PC-3 (cell line): ENCODE results near the gene CRIP3. TPM values are rescaled to one million over a fixed set of nuclear protein-coding genes. Genes with fewer than 3 reads are reported as not detected.
A peak's percentile ranks its signal among the peaks of the same experiment; 100 is the strongest.

ENCODE experiments used
- ATAC-seq: fragments of 200-7000 bp; cut with Tn5 transposase; 2 replicates; pipeline ENCODE4 v1.9.1; 2020; ENCODE audit warnings: mild to moderate bottlenecking, moderate library complexity
- BruUV-seq: library from RNA; stranded (reverse); fragments of 400-500 nt; replicated peaks from 2 replicates; lab custom pipeline; 2021; lab: Mats Ljungman, UMichigan
- CTCF ChIA-PET: fragments of 300-600 bp; sonication (Branson Sonifier 250); formaldehyde crosslinking; loops from one replicate; lab custom pipeline; 2022; ENCODE audit warnings: antibody characterized with exemption; lab: Charles Lee
- POLR2A ChIA-PET: fragments of 300-600 bp; sonication (Branson Sonifier 250); formaldehyde crosslinking; loops from one replicate; lab custom pipeline; 2022; ENCODE audit warnings: antibody characterized with exemption; ENCODE audit not compliant: unreplicated experiment; lab: Charles Lee
- DNase-seq: peaks from one replicate; pipeline ENCODE4 v3.0.0-alpha.2; 2015
- H2AFZ ChIP-seq: fragments of 300-600 bp; sonication (generic); 2 replicates; pipeline ENCODE4 v1.6.0; 2016; ENCODE audit warnings: antibody characterized with exemption, low read length
- H3F3A ChIP-seq: fragments of 300-600 bp; sonication (generic); one replicate; pipeline ENCODE4 v1.6.0; 2017; ENCODE audit warnings: antibody characterized with exemption, low read length, control low read depth, mild to moderate bottlenecking; ENCODE audit not compliant: unreplicated experiment
- H3K27ac ChIP-seq: fragments of 300-600 bp; sonication (generic); 2 replicates; pipeline ENCODE4 v1.5.1; 2016; ENCODE audit warnings: mild to moderate bottlenecking, low read length
- H3K27me3 ChIP-seq: fragments of 300-600 bp; sonication (generic); 2 replicates; pipeline ENCODE4 v1.6.1; 2016; ENCODE audit warnings: low read length, mixed read lengths
- H3K36me3 ChIP-seq: fragments of 300-600 bp; sonication (generic); 2 replicates; pipeline ENCODE4 v1.6.1; 2016; ENCODE audit warnings: low read depth, mixed run types, low read length, mixed read lengths
- H3K4me1 ChIP-seq: fragments of 300-600 bp; sonication (generic); 2 replicates; pipeline ENCODE4 v1.5.1; 2016; ENCODE audit warnings: low read length; ENCODE audit not compliant: insufficient read depth
- H3K4me2 ChIP-seq: fragments of 300-600 bp; sonication (generic); 2 replicates; pipeline ENCODE4 v1.6.0; 2016; ENCODE audit warnings: low read length
- H3K4me3 ChIP-seq: fragments of 300-600 bp; sonication (generic); 2 replicates; pipeline ENCODE4 v1.5.1; 2016; ENCODE audit warnings: mild to moderate bottlenecking, low read length, mixed read lengths
- H3K79me2 ChIP-seq: fragments of 300-600 bp; sonication (generic); 2 replicates; pipeline ENCODE4 v1.6.1; 2017; ENCODE audit warnings: low read length, mixed read lengths
- H3K9ac ChIP-seq: fragments of 300-600 bp; sonication (generic); 2 replicates; pipeline ENCODE4 v1.6.0; 2016; ENCODE audit warnings: mild to moderate bottlenecking, low read length
- H3K9me2 ChIP-seq: fragments of 300-600 bp; sonication (generic); replicated peaks from 2 replicates; pipeline ENCODE4 v1.6.1; 2016; ENCODE audit warnings: mixed run types, low read length, mixed read lengths
- H3K9me3 ChIP-seq: fragments of 300-600 bp; sonication (generic); 2 replicates; pipeline ENCODE4 v1.6.1; 2016; ENCODE audit warnings: low read length, mixed read lengths
- H4K20me1 ChIP-seq: fragments of 300-600 bp; sonication (generic); 2 replicates; pipeline ENCODE4 v1.6.1; 2016; ENCODE audit warnings: low read length, mixed read lengths
- EZH2 ChIP-seq: fragments of 300-600 bp; sonication (generic); IDR thresholded peaks from one replicate; pipeline ENCODE4 v1.6.1; 2017; ENCODE audit warnings: antibody characterized with exemption, mild to moderate bottlenecking, low read length; ENCODE audit not compliant: unreplicated experiment
- EZH2phosphoT487 ChIP-seq: fragments of 300-600 bp; sonication (generic); IDR thresholded peaks from 2 replicates; pipeline ENCODE4 v1.6.1; 2018; ENCODE audit warnings: mild to moderate bottlenecking, antibody characterized with exemption, low read length, borderline replicate concordance
- intact Hi-C: fragments of 100-400 bp; cut with micrococcal nuclease; formaldehyde crosslinking; loops from 2 replicates; pipeline ENCODE4 v1.9.0; 2023
- total RNA-seq: library from RNA; depleted of rRNA; stranded (reverse); fragments of >200 nt; gene quantifications from 2 replicates; pipeline ENCODE4 v1.2.3, GENCODE V29; 2014
- TF ChIP-seq, protein P1 (sequence below): fragments of 300-600 bp; sonication (generic); conservative IDR thresholded peaks from 2 replicates; pipeline ENCODE4 v1.5.1; 2017; ENCODE audit warnings: antibody characterized with exemption, low read depth, mild to moderate bottlenecking, low read length

Gene CRIP3
- total RNA-seq, 1 experiment from 2014 or later, result 0.29 TPM

- no peak overlapping the region for H3K9ac ChIP-seq
- no peaks in the 10 kb centered on the region for H3K9me2 ChIP-seq
- TF ChIP-seq EZH2phosphoT487 (no peak), EZH2 (no peak)
- TF ChIP-seq, protein P1, sequence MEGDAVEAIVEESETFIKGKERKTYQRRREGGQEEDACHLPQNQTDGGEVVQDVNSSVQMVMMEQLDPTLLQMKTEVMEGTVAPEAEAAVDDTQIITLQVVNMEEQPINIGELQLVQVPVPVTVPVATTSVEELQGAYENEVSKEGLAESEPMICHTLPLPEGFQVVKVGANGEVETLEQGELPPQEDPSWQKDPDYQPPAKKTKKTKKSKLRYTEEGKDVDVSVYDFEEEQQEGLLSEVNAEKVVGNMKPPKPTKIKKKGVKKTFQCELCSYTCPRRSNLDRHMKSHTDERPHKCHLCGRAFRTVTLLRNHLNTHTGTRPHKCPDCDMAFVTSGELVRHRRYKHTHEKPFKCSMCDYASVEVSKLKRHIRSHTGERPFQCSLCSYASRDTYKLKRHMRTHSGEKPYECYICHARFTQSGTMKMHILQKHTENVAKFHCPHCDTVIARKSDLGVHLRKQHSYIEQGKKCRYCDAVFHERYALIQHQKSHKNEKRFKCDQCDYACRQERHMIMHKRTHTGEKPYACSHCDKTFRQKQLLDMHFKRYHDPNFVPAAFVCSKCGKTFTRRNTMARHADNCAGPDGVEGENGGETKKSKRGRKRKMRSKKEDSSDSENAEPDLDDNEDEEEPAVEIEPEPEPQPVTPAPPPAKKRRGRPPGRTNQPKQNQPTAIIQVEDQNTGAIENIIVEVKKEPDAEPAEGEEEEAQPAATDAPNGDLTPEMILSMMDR, result no peak
- H3K9me3 ChIP-seq, result no peaks in the 10 kb centered on the region
- H3K4me2 ChIP-seq, result no peak overlapping the region
- peaks cover 17% of the 10 kb centered on the region for H3K27me3 ChIP-seq
- H3F3A ChIP-seq, result no peaks in the 10 kb centered on the region
- intact Hi-C loops, result no loop called here
- no peaks in the 10 kb centered on the region for H4K20me1 ChIP-seq
- peak; percentile 19 for DNase-seq
- no peak for ATAC-seq
- ChIA-PET POLR2A (no interaction called here), CTCF (no interaction called here)
- no peak overlapping the region for H2AFZ ChIP-seq
- no peaks in the 10 kb centered on the region for H3K36me3 ChIP-seq
- no TSS peak for BruUV-seq
- H3K4me3 ChIP-seq, result no peak overlapping the region
- no peaks in the 10 kb centered on the region for H3K79me2 ChIP-seq
- no peak overlapping the region for H3K27ac ChIP-seq
- peaks cover 7% of the 10 kb centered on the region; the same call in 1 of the 2 replicates for H3K4me1 ChIP-seq
Observed at GRCh38 chr6:43278524-43279078, 30.0 kb downstream of the CRIP3 start.

DNA sequence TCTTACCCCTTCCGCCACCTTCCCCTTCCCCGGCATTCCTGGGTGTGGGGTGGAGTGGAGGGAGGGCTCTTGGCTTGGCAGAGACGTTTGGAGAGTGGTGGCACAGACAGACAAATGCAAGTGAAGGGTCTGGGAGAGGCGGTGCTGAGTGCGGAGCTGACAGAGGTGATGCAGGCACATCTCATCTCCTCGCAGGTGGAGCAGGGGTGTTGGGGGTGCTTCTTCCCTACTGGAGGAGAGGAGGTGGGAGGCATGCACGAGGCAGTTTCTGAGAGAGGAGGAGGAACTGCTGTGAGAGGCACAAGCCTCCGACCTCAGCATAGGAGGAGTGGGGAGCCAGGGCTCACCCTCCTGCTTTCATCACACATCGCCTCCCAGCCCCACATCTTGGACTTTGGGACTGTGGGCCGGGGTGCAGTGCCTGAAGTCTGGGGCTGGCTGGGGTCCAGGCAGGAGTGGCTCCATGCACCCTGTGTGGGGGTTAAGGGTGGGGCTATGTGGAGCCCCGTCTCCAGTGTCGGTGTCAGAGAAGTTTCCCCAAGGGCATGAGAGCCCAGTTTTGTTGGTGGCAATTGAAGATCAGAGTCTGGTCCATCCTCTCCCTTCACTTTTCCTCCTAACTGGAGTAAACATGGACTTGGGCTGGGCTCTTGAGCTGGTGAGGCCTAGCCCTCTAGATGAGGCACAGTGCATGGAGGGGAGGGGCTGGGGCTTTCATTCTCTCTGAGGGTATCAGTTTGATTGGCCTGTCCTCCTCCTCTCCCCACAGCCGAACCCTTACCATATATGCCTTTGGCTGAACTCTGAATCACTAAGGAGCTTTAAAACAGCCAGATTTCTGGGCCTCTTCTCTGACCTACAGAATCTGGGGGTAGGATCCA, 30.7 kb downstream of the CRIP3 start:
- H3K4me2 ChIP-seq, result no peak overlapping the region
- no peak overlapping the region for H3K4me3 ChIP-seq
- DNase-seq (no peak), ATAC-seq (no peak)
- POLR2A ChIA-PET, result no interaction called here
- H3K9me2 ChIP-seq, result no peaks in the 10 kb centered on the region
- H4K20me1 ChIP-seq, result no peaks in the 10 kb centered on the region
- intact Hi-C loops, result no loop called here
- H3K9me3 ChIP-seq, result no peaks in the 10 kb centered on the region
- no peak overlapping the region for H3K27ac ChIP-seq
- CTCF ChIA-PET, result no interaction called here
- no peaks in the 10 kb centered on the region for H3F3A ChIP-seq
- no peak overlapping the region for H2AFZ ChIP-seq
- peaks cover 17% of the 10 kb centered on the region for H3K27me3 ChIP-seq
- peaks cover 7% of the 10 kb centered on the region; the same call in 1 of the 2 replicates for H3K4me1 ChIP-seq
- H3K36me3 ChIP-seq, result no peaks in the 10 kb centered on the region
- TF ChIP-seq EZH2, result no peak
- TF ChIP-seq EZH2phosphoT487, result no peak
- TF ChIP-seq, protein P1, result no peak
- BruUV-seq, result no TSS peak
- no peak overlapping the region for H3K9ac ChIP-seq
- H3K79me2 ChIP-seq, result no peaks in the 10 kb centered on the region

DNA sequence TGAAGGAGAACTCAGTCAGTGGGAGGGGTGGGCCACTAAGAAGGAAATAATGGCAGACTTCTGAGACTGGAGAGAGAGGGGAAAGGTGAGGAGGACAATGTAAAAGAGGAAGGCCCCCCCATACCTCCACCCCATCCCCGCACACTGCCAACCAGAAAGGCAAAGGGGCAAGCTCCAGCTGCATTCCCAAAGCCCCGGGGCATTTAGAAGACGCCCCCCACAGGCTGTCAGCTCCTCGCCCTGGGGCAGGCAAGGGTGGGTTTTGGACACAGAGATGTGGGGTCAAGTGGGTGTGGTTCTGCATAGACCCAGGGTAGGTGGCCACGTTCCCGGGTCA, 31.4 kb downstream of the CRIP3 start:
- no TSS peak for BruUV-seq
- H3F3A ChIP-seq, result no peaks in the 10 kb centered on the region
- no peaks in the 10 kb centered on the region for H3K36me3 ChIP-seq
- H3K27ac ChIP-seq, result no peak overlapping the region
- DNase-seq (no peak), ATAC-seq (no peak)
- no peak overlapping the region for H2AFZ ChIP-seq
- intact Hi-C loops, result no loop called here
- H3K9ac ChIP-seq, result no peak overlapping the region
- H3K4me3 ChIP-seq, result no peak overlapping the region
- no peaks in the 10 kb centered on the region for H3K9me2 ChIP-seq
- H3K27me3 ChIP-seq, result peaks cover 17% of the 10 kb centered on the region
- ChIA-PET CTCF (no interaction called here), POLR2A (no interaction called here)
- H3K79me2 ChIP-seq, result no peaks in the 10 kb centered on the region
- no peaks in the 10 kb centered on the region for H3K9me3 ChIP-seq
- H3K4me1 ChIP-seq, result peaks cover 7% of the 10 kb centered on the region; the same call in 1 of the 2 replicates
- TF ChIP-seq EZH2phosphoT487 (no peak), EZH2 (no peak)
- TF ChIP-seq, protein P1, result no peak
- H4K20me1 ChIP-seq, result no peaks in the 10 kb centered on the region
- no peak overlapping the region for H3K4me2 ChIP-seq
